ENCODE measurements around the gene TROAP.

GRCh38 chr12:49346659-49347310 lies 23.7 kb downstream of the TROAP start, which contains the start of gene DNAJC22:
- no peak for TF ChIP-seq MAX (IDR thresholded peaks at IDR 0.05)
- TF ChIP-seq CTCF (IDR thresholded peaks at IDR 0.05; ENCODE audit: low read depth, low read length, missing input control): no peak
- TF ChIP-seq TAF1 (conservative IDR thresholded peaks at IDR 0.05): no peak
- peak in 1 of 2 donors; percentile 88 for TF ChIP-seq EGR1 (IDR thresholded peaks at IDR 0.05; ENCODE audit: low read depth in 2 of 2)
- TF ChIP-seq JUND (IDR thresholded peaks at IDR 0.05): no peak
- no peak for TF ChIP-seq GABPA (IDR thresholded peaks at IDR 0.05 in 1 of 2, conservative IDR thresholded peaks at IDR 0.05 in 1 of 2)
- TF ChIP-seq NR2F2 (IDR thresholded peaks at IDR 0.05): no peak
- TF ChIP-seq ATF3 (IDR thresholded peaks at IDR 0.05): no peak
- no peak for TF ChIP-seq REST (IDR thresholded peaks at IDR 0.05)
- no peak for TF ChIP-seq RXRA (IDR thresholded peaks at IDR 0.05)
- TF ChIP-seq FOXA1 (IDR thresholded peaks at IDR 0.05): no peak
- TF ChIP-seq HNF4A (conservative IDR thresholded peaks at IDR 0.05): no peak
- TF ChIP-seq RAD21 (IDR thresholded peaks at IDR 0.05): no peak
- no peak for TF ChIP-seq ZBTB33 (IDR thresholded peaks at IDR 0.05)

All from liver (tissue), 3 donors.